GM19240 (cell line): ENCODE data around the gene TSEN2.
"Not testable (repeated sequence)": the region's sequence is repeated elsewhere in the genome, so short reads cannot be mapped to it uniquely, and the experiment has no call there.

Experiments
- DNase-seq: peaks from one replicate; pipeline ENCODE4 v3.0.0; 2011; ENCODE audit warnings: low spot score; ENCODE audit not compliant: insufficient read length

Gene TSEN2

GRCh38 chr3:12451960-12452359 is 32.3 kb upstream of the TSEN2 start:
- DNase-seq: no peak

- no peak for DNase-seq
Measured at GRCh38 chr3:12452361-12453330, 31.6 kb upstream of the TSEN2 start.

- no peak for DNase-seq
Measured at GRCh38 chr3:12454076-12454815, 30.0 kb upstream of the TSEN2 start.

- no peak for DNase-seq
Measured at GRCh38 chr3:12454816-12455121, 29.5 kb upstream of the TSEN2 start.

- DNase-seq: no peak
Measured at GRCh38 chr3:12455740-12456139, 28.5 kb upstream of the TSEN2 start.

- no peak for DNase-seq
Measured at GRCh38 chr3:12456441-12456840, 27.8 kb upstream of the TSEN2 start.

- not testable (repeated sequence) for DNase-seq
Measured at GRCh38 chr3:12457380-12457779, 26.9 kb upstream of the TSEN2 start.

GRCh38 chr3:12458901-12459300 is 25.4 kb upstream of the TSEN2 start:
- no peak for DNase-seq

- DNase-seq: no peak
Measured at GRCh38 chr3:12460127-12460526, 24.2 kb upstream of the TSEN2 start.

GRCh38 chr3:12461097-12461649 is 23.1 kb upstream of the TSEN2 start:
- DNase-seq: no peak

GRCh38 chr3:12462159-12462947 is 21.9 kb upstream of the TSEN2 start:
- DNase-seq: no peak

- no peak for DNase-seq
Measured at GRCh38 chr3:12463686-12464085, 20.6 kb upstream of the TSEN2 start.

GRCh38 chr3:12464181-12464580 is 20.1 kb upstream of the TSEN2 start:
- no peak for DNase-seq

GRCh38 chr3:12465151-12465835 is 19.0 kb upstream of the TSEN2 start:
- DNase-seq: no peak

GRCh38 chr3:12465836-12466225 is 18.4 kb upstream of the TSEN2 start:
- DNase-seq: no peak

- DNase-seq: no peak
Measured at GRCh38 chr3:12467746-12468145, 16.5 kb upstream of the TSEN2 start.

GRCh38 chr3:12468276-12468675 is 16.0 kb upstream of the TSEN2 start:
- no peak for DNase-seq

- no peak for DNase-seq
Measured at GRCh38 chr3:12468757-12469156, 15.5 kb upstream of the TSEN2 start.

- not testable (repeated sequence) for DNase-seq
Measured at GRCh38 chr3:12469222-12469621, 15.1 kb upstream of the TSEN2 start.

- no peak for DNase-seq
Measured at GRCh38 chr3:12470111-12470510, 14.2 kb upstream of the TSEN2 start.

- DNase-seq: no peak
Measured at GRCh38 chr3:12470680-12471079, 13.6 kb upstream of the TSEN2 start.
